IMR-90 (cell line): ENCODE data around the gene CACNA1G. TPM values are rescaled to one million over a fixed set of nuclear protein-coding genes. Genes with fewer than 3 reads are reported as not detected.

Source experiments
- ATAC-seq: fragments of 200-7000 bp; cut with Tn5 transposase; 2 replicates; pipeline ENCODE4 v1.9.1; 2020; ENCODE audit warnings: low read depth, mild to moderate bottlenecking, moderate library complexity
- BruUV-seq: library from RNA; stranded (reverse); fragments of 400-500 nt; replicated peaks from 2 replicates; lab custom pipeline; 2021; lab: Mats Ljungman, UMichigan
- CTCF ChIA-PET: fragments of 300-600 bp; formaldehyde crosslinking; extraction: SDS; loops from one replicate; lab custom pipeline; 2021; ENCODE audit warnings: antibody characterized with exemption; lab: Yijun Ruan, JAX
- POLR2A ChIA-PET: fragments of 300-600 bp; sonication (Branson Sonifier 250); formaldehyde crosslinking; loops from one replicate; lab custom pipeline; 2022; ENCODE audit warnings: antibody characterized with exemption; ENCODE audit not compliant: unreplicated experiment; lab: Charles Lee
- DNase-seq: peaks from one replicate; pipeline ENCODE4 v3.0.0; 2013
- H2AFZ ChIP-seq: replicated peaks from 2 replicates; pipeline ENCODE3; 2013; ENCODE audit warnings: low read length, mild to moderate bottlenecking; ENCODE audit not compliant: poor library complexity
- H2AK5ac ChIP-seq: 2 replicates; pipeline ENCODE4 v1.6.1; 2013; ENCODE audit warnings: low read depth, low read length, inconsistent platforms
- H2AK9ac ChIP-seq: replicated peaks from 2 replicates; pipeline ENCODE3; 2013; ENCODE audit warnings: mild to moderate bottlenecking, low read depth, low read length, moderate library complexity; ENCODE audit not compliant: poor library complexity
- H2BK120ac ChIP-seq: 2 replicates; pipeline ENCODE4 v1.6.1; 2013; ENCODE audit warnings: low read depth, low read length, inconsistent platforms
- H2BK15ac ChIP-seq: 3 replicates; pipeline ENCODE4 v1.6.1; 2013; ENCODE audit warnings: low read depth, low read length, inconsistent platforms
- H2BK20ac ChIP-seq: 2 replicates; pipeline ENCODE4 v1.6.1; 2013; ENCODE audit warnings: low read depth, mild to moderate bottlenecking, inconsistent platforms, low read length, moderate library complexity
- H2BK5ac ChIP-seq: 2 replicates; pipeline ENCODE4 v1.6.1; 2013; ENCODE audit warnings: mild to moderate bottlenecking, low read depth, low read length, inconsistent platforms; ENCODE audit not compliant: poor library complexity, severe bottlenecking
- H3K14ac ChIP-seq: replicated peaks from 2 replicates; pipeline ENCODE4 v1.6.1; 2013; ENCODE audit warnings: low read depth, low read length, inconsistent platforms
- H3K18ac ChIP-seq: 2 replicates; pipeline ENCODE4 v1.6.1; 2013; ENCODE audit warnings: low read depth, low read length, control low read depth
- H3K23ac ChIP-seq: 2 replicates; pipeline ENCODE4 v1.6.1; 2013; ENCODE audit warnings: low read depth, low read length, inconsistent platforms
- H3K27ac ChIP-seq: 2 replicates; pipeline ENCODE4 v1.5.1; 2013; ENCODE audit warnings: mild to moderate bottlenecking, control low read depth, low read length; ENCODE audit not compliant: insufficient read depth
- H3K27me3 ChIP-seq: 2 replicates; pipeline ENCODE4 v1.6.1; 2013; ENCODE audit warnings: low read length; ENCODE audit not compliant: control insufficient read depth, insufficient read depth
- H3K36me3 ChIP-seq: 2 replicates; pipeline ENCODE4 v1.6.1; 2013; ENCODE audit warnings: low read length, mixed read lengths; ENCODE audit not compliant: control insufficient read depth, insufficient read depth
- H3K4ac ChIP-seq: 2 replicates; pipeline ENCODE4 v1.6.1; 2013; ENCODE audit warnings: low read depth, low read length, inconsistent platforms
- H3K4me1 ChIP-seq: 2 replicates; pipeline ENCODE4 v1.6.1; 2013; ENCODE audit warnings: low read length, mixed read lengths; ENCODE audit not compliant: control insufficient read depth, insufficient read depth
- H3K4me2 ChIP-seq: 2 replicates; pipeline ENCODE4 v1.6.1; 2013; ENCODE audit warnings: low read depth, mild to moderate bottlenecking, control low read depth, low read length, moderate library complexity
- H3K4me3 ChIP-seq: 2 replicates; pipeline ENCODE4 v1.5.1; 2013; ENCODE audit warnings: low read depth, mild to moderate bottlenecking, control low read depth, low read length, moderate library complexity; ENCODE audit not compliant: insufficient read depth
- H3K56ac ChIP-seq: 2 replicates; pipeline ENCODE4 v1.6.1; 2013; ENCODE audit warnings: low read length, inconsistent platforms; ENCODE audit not compliant: insufficient read depth; ENCODE audit errors: extremely low read depth
- H3K79me1 ChIP-seq, 2 experiments: 2 replicates each; pipeline ENCODE4 v1.6.1; 2013; ENCODE audit warnings: low read length in 2 of 2, inconsistent platforms in 1 of 2, low read depth in 1 of 2
- H3K9ac ChIP-seq: 2 replicates; pipeline ENCODE4 v1.6.1; 2013; ENCODE audit warnings: low read depth, low read length, control low read depth
- H3K9me1 ChIP-seq: 2 replicates; pipeline ENCODE4 v1.6.1; 2013; ENCODE audit warnings: low read length, inconsistent platforms; ENCODE audit not compliant: insufficient read depth
- H3K9me3 ChIP-seq: 2 replicates; pipeline ENCODE4 v1.6.1; 2013; ENCODE audit warnings: low read length; ENCODE audit not compliant: control insufficient read depth, insufficient read depth
- H4K20me1 ChIP-seq: 2 replicates; pipeline ENCODE4 v1.6.1; 2013; ENCODE audit warnings: low read length, inconsistent platforms; ENCODE audit not compliant: insufficient read depth
- H4K5ac ChIP-seq: 2 replicates; pipeline ENCODE4 v1.6.1; 2013; ENCODE audit warnings: mild to moderate bottlenecking, low read depth, low read length, control low read depth
- H4K8ac ChIP-seq, 2 experiments: 2 replicates each; pipeline ENCODE4 v1.6.1; 2013; ENCODE audit warnings: low read depth in 2 of 2, low read length in 2 of 2, control low read depth in 1 of 2, inconsistent platforms in 1 of 2
- H4K91ac ChIP-seq: 2 replicates; pipeline ENCODE4 v1.6.1; 2013; ENCODE audit warnings: low read depth, low read length, inconsistent platforms; ENCODE audit not compliant: insufficient read depth
- CHD1 ChIP-seq: IDR thresholded peaks from 2 replicates; pipeline ENCODE4 v1.6.1; 2012; ENCODE audit warnings: low read depth, low read length, improper control_type of control experiment
- FOS ChIP-seq: fragments of 150-350 bp; IDR thresholded peaks from 2 replicates; pipeline ENCODE4 v1.6.1; 2016; ENCODE audit warnings: low read depth, low read length
- MAFK ChIP-seq: IDR thresholded peaks from 2 replicates; pipeline ENCODE4 v1.6.1; 2012; ENCODE audit warnings: low read depth, low read length, improper control_type of control experiment
- NFE2L2 ChIP-seq: fragments of 150-350 bp; IDR thresholded peaks from 2 replicates; pipeline ENCODE4 v1.6.1; 2016; ENCODE audit warnings: low read depth, mild to moderate bottlenecking, low read length
- POLR2A ChIP-seq: IDR thresholded peaks from 2 replicates; pipeline ENCODE4 v1.6.1; 2012; ENCODE audit warnings: mild to moderate bottlenecking, low read depth, low read length
- RAD21 ChIP-seq: IDR thresholded peaks from 2 replicates; pipeline ENCODE4 v1.6.1; 2012; ENCODE audit warnings: low read length, improper control_type of control experiment
- RCOR1 ChIP-seq: IDR thresholded peaks from 2 replicates; pipeline ENCODE4 v1.6.1; 2012; ENCODE audit warnings: mild to moderate bottlenecking, low read length, improper control_type of control experiment; ENCODE audit not compliant: insufficient replicate concordance
- RFX5 ChIP-seq: IDR thresholded peaks from 2 replicates; pipeline ENCODE4 v1.8.0; 2012; ENCODE audit warnings: low read depth, mild to moderate bottlenecking, low read length, moderate library complexity
- WGBS, 2 experiments: methylation state at CpG; one replicate each; pipeline versions ENCODE4 v1.1.5 to v1.1.7; 2013; ENCODE audit warnings: missing lambda C conversion rate in 2 of 2; ENCODE audit not compliant: insufficient read length in 1 of 2; ENCODE audit errors: extremely low coverage in 2 of 2; 5-methylcytosine and 5-hydroxymethylcytosine counted together
- dilution Hi-C: fragments of 300-500 bp; cut with HindIII; formaldehyde crosslinking; loops from one replicate; pipeline ENCODE4 v1.14.3; 2018; ENCODE audit warnings: low sequenced_read_pairs; ENCODE audit not compliant: unreplicated experiment
- in situ Hi-C: fragments of 300-500 bp; cut with MboI; formaldehyde crosslinking; loops from 3 replicates; pipeline ENCODE4 v1.14.3; 2019; ENCODE audit warnings: low sequenced_read_pairs, inconsistent platforms, mixed read lengths
- intact Hi-C: fragments of 100-400 bp; cut with micrococcal nuclease; formaldehyde crosslinking; loops from 2 replicates; pipeline ENCODE4 v1.10.0; 2022
- polyA plus RNA-seq, 3 experiments: library from polyadenylated mRNA; depleted of rRNA; stranded (reverse); fragments of >200 nt; gene quantifications; 2 replicates each; pipeline ENCODE4 v1.2.3, GENCODE V29; 2012; ENCODE audit warnings: low replicate concordance in 1 of 3
- total RNA-seq: library from RNA; depleted of rRNA; stranded (reverse); fragments of >200 nt; gene quantifications from 2 replicates; pipeline ENCODE4 v1.2.3, GENCODE V29; 2012
- TF ChIP-seq, protein P1 (sequence below): fragments of 150-350 bp; IDR thresholded peaks from 2 replicates; pipeline ENCODE4 v1.6.1; 2016; ENCODE audit warnings: low read depth, mild to moderate bottlenecking, low read length, moderate library complexity, borderline replicate concordance
- TF ChIP-seq, protein P2 (sequence below): conservative IDR thresholded peaks from 2 replicates; pipeline ENCODE4 v1.5.1; 2012; ENCODE audit warnings: mild to moderate bottlenecking, low read depth, low read length, improper control_type of control experiment

The CACNA1G gene
- total and polyA plus RNA-seq, 2 of the 4 experiments (the other 2 are of a cell fraction) = under 0.01 to 0.03 TPM

DNA sequence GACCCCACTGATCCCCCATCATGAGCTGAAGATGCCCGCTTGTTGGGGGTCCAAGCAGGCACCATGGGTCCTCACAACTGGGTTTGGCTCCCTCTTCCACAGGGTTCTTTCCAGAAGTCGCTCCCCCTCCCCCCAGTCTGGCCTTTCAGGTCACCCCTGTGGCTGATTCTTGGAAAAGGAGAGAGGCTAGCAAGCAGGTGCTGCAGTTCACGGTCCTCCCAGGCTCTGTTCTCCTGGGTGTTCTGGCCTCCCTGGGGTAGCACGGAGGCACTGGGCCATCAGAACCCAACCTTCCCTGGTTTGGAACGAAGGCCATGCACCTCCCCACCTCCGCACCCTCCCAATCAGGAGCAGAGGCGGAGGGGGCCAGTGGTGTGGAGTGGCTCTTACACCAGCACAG is 18.9 kb downstream of the CACNA1G start:
- no peak overlapping the region for H3K27ac ChIP-seq
- H3K9me1 ChIP-seq = no peaks in the 10 kb centered on the region
- no peak overlapping the region for H4K91ac ChIP-seq
- H3K9ac ChIP-seq = no peak overlapping the region
- no peak overlapping the region for H2BK5ac ChIP-seq
- no peak overlapping the region for H2BK20ac ChIP-seq
- H3K4ac ChIP-seq = no peak overlapping the region
- WGBS, 2 experiments = 33% methylated on average over 1 of the region's 7 CpGs; no CpG with 5 or more reads in 1 of the 2 experiments
- H2BK15ac ChIP-seq = no peak overlapping the region
- H2AK5ac ChIP-seq = no peak overlapping the region
- peaks cover 63% of the 10 kb centered on the region for H3K27me3 ChIP-seq
- TF ChIP-seq RCOR1 = no peak
- TF ChIP-seq, protein P1, sequence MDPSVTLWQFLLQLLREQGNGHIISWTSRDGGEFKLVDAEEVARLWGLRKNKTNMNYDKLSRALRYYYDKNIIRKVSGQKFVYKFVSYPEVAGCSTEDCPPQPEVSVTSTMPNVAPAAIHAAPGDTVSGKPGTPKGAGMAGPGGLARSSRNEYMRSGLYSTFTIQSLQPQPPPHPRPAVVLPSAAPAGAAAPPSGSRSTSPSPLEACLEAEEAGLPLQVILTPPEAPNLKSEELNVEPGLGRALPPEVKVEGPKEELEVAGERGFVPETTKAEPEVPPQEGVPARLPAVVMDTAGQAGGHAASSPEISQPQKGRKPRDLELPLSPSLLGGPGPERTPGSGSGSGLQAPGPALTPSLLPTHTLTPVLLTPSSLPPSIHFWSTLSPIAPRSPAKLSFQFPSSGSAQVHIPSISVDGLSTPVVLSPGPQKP = no peak
- no peak for TF ChIP-seq CHD1
- no peak for TF ChIP-seq MAFK
- no peak for TF ChIP-seq POLR2A
- no peak for TF ChIP-seq RFX5
- TF ChIP-seq, protein P2, sequence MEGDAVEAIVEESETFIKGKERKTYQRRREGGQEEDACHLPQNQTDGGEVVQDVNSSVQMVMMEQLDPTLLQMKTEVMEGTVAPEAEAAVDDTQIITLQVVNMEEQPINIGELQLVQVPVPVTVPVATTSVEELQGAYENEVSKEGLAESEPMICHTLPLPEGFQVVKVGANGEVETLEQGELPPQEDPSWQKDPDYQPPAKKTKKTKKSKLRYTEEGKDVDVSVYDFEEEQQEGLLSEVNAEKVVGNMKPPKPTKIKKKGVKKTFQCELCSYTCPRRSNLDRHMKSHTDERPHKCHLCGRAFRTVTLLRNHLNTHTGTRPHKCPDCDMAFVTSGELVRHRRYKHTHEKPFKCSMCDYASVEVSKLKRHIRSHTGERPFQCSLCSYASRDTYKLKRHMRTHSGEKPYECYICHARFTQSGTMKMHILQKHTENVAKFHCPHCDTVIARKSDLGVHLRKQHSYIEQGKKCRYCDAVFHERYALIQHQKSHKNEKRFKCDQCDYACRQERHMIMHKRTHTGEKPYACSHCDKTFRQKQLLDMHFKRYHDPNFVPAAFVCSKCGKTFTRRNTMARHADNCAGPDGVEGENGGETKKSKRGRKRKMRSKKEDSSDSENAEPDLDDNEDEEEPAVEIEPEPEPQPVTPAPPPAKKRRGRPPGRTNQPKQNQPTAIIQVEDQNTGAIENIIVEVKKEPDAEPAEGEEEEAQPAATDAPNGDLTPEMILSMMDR = no peak
- TF ChIP-seq RAD21 = no peak
- no peak for TF ChIP-seq FOS
- no peak for TF ChIP-seq NFE2L2
- no peak overlapping the region for H4K8ac ChIP-seq
- in situ Hi-C loops = no loop called here
- H3K4me1 ChIP-seq = no peaks in the 10 kb centered on the region
- no peaks in the 10 kb centered on the region for H3K36me3 ChIP-seq
- no peak overlapping the region for H3K14ac ChIP-seq
- no peaks in the 10 kb centered on the region for H3K79me1 ChIP-seq
- no peak overlapping the region for H3K56ac ChIP-seq
- ChIA-PET POLR2A (no interaction called here), CTCF (no interaction called here)
- no peak overlapping the region for H3K4me2 ChIP-seq
- DNase-seq (no peak), ATAC-seq (no peak)
- H4K20me1 ChIP-seq = no peaks in the 10 kb centered on the region
- no peak overlapping the region for H2AK9ac ChIP-seq
- intact Hi-C loops = no loop called here
- H3K18ac ChIP-seq = no peak overlapping the region
- no peak overlapping the region for H4K5ac ChIP-seq
- H3K9me3 ChIP-seq = no peaks in the 10 kb centered on the region
- no peak overlapping the region for H2BK120ac ChIP-seq
- H3K4me3 ChIP-seq = no peak overlapping the region
- dilution Hi-C loops = no loop called here
- H3K23ac ChIP-seq = no peak overlapping the region
- no peak overlapping the region for H2AFZ ChIP-seq
- no TSS peak for BruUV-seq
